GM21390 (cell line): ENCODE data around the gene UNC13C.

Experiments
- ATAC-seq: cut with Tn5 transposase; IDR thresholded peaks from one replicate; pipeline ENCODE4 v1.9.1; 2021; ENCODE audit not compliant: unreplicated experiment

The UNC13C gene

GRCh38 chr15:54289590-54290136 lies 311.4 kb downstream of the UNC13C start:
- ATAC-seq = peak; percentile 87

DNA sequence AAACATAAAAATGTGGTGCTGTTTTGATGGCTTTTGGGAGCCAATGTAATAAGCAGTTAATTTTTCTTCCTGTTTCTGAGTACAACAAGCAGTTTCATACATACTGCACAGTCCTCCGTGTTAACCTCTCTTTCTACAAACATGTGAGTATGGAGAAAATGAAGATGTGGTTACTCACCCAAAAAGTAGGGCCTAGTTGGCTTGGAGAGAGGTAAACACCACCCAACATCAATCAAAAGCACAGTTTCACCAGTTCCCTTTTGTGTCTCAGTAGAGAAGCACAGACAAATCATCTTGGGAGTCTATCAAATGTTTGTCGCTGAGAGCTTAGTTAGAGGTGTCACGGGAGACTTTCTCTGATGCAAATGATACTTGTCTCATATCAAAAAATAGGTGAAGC lies 320.2 kb downstream of the UNC13C start:
- no peak for ATAC-seq

- ATAC-seq = no peak
These were observed 326.1 kb downstream of the UNC13C start for GRCh38 chr15:54304321-54304720.

GRCh38 chr15:54305138-54305537 lies 326.9 kb downstream of the UNC13C start:
- no peak for ATAC-seq

DNA sequence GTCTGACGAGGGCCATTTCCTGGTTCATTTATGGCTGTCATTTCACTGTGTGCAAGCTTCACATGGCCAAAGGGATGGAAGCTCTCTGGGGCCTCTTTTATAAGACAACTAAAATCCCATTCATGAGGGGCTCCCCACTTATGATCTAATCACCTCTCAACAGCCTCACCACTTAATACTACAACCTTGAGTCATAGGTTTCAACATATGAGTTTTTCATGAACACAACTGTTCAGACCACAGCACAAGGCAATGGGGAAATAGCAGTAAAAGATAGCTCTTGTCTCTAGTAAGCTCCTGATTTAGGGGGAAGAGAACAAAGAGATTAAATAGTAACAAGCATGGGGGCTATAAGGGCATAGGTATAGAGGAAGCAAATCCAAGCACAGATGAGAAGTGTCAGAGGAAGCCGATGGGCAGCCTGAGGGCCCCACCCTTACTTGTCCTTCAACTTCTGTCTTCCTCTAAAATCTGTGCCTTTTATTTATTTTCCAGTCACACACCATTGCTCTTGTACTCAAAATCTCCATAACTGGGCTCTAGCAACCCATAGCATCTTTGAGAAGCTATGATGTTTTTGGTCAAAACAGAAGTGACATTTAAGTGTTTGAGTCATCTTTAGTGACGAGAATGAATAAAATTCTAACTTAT lies 329.1 kb downstream of the UNC13C start:
- no peak for ATAC-seq

DNA sequence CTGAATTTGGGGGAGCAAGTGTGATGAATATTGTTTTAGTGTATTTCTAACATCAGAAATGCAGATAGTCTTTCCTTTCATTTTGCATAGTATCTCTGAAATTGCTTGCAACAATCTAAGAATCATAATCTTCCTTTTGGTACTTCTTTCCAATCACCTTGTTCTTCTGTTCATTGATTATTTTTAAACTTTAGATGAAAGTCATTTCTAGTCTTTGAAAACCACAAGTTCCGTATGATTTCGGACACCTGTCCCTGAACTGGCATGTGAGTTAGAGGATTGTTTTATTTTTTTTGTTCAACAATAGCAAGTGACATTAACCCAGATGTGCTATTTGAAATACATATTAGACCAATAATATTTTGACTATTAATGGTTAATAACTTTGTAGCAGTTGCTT lies 329.7 kb downstream of the UNC13C start:
- no peak for ATAC-seq

DNA sequence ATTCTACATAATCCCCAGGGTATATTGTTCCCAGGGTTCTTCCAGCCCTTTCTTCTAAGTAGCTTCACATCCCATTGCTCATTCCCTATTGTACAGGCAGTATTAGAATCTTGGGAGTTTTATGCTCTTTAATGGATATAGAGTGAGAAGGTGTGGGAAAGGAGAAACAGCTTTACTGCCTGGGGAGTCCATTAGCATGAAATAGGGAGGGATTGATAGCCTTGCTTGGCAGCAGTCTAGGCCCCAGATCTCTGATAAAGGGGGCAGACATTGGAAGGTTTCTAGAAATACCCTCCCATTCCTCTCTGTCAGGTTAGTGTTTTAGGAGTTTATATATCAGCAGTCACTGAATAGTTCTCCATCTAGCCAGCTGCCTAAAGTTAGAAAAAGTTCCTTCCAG lies 334.3 kb downstream of the UNC13C start:
- ATAC-seq = no peak

GRCh38 chr15:54321426-54321825 lies 343.2 kb downstream of the UNC13C start:
- ATAC-seq = no peak

GRCh38 chr15:54322341-54322740 lies 344.1 kb downstream of the UNC13C start:
- no peak for ATAC-seq

DNA sequence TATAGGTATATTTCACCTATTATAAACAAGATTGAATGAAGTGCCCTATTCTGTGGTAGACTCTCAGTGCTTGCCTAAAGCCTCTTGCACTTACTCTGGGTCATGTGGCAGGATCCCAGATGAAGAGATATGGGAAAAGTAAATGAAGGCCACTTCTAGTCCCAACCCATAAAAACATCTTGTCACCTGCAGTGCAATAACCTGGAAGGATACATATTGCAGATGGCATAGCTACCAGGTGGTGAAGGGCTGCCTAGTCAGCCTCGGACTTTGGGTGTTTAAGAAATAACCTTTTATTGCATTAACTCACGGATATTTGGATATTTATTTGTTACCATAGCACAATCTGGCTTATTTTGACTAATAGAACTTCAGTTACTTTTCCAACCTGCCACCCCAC lies 367.1 kb downstream of the UNC13C start:
- no peak for ATAC-seq

GRCh38 chr15:54345827-54346226 lies 367.6 kb downstream of the UNC13C start:
- ATAC-seq = no peak

GRCh38 chr15:54347082-54347827 lies 369.0 kb downstream of the UNC13C start:
- no peak for ATAC-seq

- ATAC-seq = no peak
These were observed 375.5 kb downstream of the UNC13C start for GRCh38 chr15:54353726-54354125.

GRCh38 chr15:54354341-54354740 lies 376.1 kb downstream of the UNC13C start:
- ATAC-seq = no peak

DNA sequence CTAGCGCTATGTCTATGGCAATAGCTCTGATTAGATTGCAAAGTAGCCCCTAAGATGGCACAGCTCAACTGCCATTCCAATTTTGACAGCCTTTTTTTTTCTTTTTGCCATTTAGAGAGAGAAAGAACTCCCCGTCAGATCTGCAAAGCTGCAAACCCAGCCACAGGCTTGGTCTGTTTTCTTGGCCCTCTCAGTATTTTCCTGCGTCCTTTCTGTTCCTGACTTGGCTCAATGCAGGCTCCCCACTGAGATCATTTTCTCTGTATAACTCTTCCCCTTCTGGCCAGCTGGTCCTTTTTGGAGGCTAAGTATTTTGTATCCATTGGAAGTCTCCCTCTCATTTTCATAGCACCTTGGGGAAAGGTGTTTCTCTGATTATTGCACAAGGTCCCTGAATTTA lies 386.7 kb downstream of the UNC13C start:
- ATAC-seq = no peak

- ATAC-seq = no peak
These were observed 395.1 kb downstream of the UNC13C start for GRCh38 chr15:54373332-54373731.

DNA sequence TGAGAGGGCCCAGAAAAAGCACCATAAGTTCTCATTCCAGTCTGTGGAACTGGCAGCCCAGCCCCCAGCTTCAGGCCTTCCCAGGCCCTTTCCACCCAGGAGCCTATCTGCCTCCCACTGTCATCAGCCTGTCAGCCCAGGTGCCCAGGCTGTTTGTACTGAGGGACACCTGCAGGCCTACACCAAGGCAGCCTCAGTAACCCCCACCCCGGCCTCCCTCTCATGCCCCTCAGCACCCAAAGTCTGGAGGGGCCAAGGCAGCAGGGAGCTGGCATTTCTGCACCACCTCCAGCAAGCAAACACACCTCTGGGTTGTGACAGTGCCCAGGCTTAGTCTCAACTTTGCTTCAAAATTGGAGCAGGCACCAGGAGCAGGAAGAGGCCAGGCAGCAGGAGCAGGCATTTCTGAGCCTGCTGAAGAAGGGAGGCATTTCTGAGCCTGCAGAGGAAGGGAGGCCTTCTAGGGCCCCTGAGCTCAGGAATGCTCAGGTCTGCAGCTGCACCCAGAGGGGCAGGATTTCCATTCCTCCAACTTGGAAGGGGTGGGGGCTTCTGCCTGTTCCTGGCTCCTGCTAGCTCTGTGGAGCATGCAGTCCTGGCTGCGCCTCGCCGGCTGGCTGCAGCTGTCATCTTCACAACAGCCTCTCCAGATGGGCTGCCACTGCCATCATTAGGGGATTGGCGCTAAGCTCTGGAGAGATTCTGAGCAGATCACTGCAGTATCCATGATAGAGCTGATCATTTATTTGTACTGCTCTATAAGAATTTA lies 396.1 kb downstream of the UNC13C start:
- no peak for ATAC-seq

GRCh38 chr15:54387799-54388198 lies 409.6 kb downstream of the UNC13C start:
- no peak for ATAC-seq

DNA sequence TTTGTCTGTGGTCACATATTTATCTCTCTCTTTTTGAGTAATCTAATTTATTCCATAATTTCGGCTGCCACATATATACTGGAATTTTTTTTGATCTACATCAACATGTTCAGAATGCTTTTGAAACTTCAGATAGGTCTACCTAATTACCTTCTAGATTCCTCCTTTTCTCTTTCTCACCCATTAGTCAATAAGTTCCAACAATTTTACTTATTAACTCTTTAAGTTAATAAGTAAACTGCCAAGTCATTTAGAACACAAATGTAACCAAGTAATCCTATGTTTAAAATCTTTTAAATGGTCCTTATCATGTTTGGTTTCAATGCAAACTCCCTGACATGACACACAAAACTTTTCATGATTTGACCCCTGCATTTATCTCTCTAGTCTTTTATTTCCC lies 410.5 kb downstream of the UNC13C start:
- ATAC-seq = no peak

- no peak for ATAC-seq
These were observed 432.2 kb downstream of the UNC13C start for GRCh38 chr15:54410481-54410880.

GRCh38 chr15:54424171-54424570 lies 445.9 kb downstream of the UNC13C start:
- no peak for ATAC-seq

DNA sequence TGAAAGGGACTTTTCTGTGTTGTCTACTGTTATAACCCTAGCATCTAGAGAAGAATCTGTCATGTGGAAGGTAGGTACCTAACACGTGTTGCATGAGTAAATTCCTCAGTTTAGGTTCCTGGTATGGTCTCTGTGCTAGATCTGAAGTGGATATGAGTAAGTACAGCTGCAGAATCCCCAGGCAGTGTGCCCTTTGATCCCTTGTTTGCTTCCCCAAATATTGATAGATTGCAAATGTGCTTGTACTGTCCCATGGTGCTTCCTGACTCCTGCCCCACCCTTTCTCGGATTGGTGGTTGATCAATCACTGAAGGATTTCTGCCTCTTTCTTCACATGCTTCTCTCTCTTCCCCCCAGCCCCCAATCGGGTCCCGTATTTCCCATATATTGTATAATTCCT lies 450.4 kb downstream of the UNC13C start:
- no peak for ATAC-seq
